Measurements from ENCODE around the gene TMEM151B. TPM values are rescaled to one million over a fixed set of nuclear protein-coding genes. Genes with fewer than 3 reads are reported as not detected.

Gene TMEM151B
- total and polyA plus RNA-seq, 5 donors: 0.26 to 1.1 (median 0.88) TPM; not detected in 2

Other genes with a start within 250 kb of the TMEM151B start
- gene MRPL14, start 143.0 kb upstream of the TMEM151B start, total RNA-seq: 10 to 100 TPM; 31.0 to 38.1 (median 36.6) TPM
- 44.7 TPM for gene MRPL14, start 143.0 kb upstream of the TMEM151B start, polyA plus RNA-seq
- 10 to 100 TPM; 41.4 to 44.8 (median 43.4) TPM for gene TMEM63B, start 142.9 kb upstream of the TMEM151B start, total RNA-seq
- 27.7 TPM for gene TMEM63B, start 142.9 kb upstream of the TMEM151B start, polyA plus RNA-seq
- under 1 TPM in 1 of 4 donors, not detected in 3; 0.38 TPM for gene CAPN11, start 111.6 kb upstream of the TMEM151B start, total RNA-seq
- 0.27 TPM for gene CAPN11, start 111.6 kb upstream of the TMEM151B start, polyA plus RNA-seq
- gene MYMX, start 53.5 kb upstream of the TMEM151B start, total RNA-seq: 1 to 10 TPM in 1 of 4 donors, under 1 TPM in 3; 0.54 to 2.3 (median 0.77) TPM
- gene MYMX, start 53.5 kb upstream of the TMEM151B start, polyA plus RNA-seq: 0.88 TPM
- gene SLC29A1, start 46.9 kb upstream of the TMEM151B start, total RNA-seq: 100 to 1,000 TPM; 129 to 177 (median 144) TPM
- gene SLC29A1, start 46.9 kb upstream of the TMEM151B start, polyA plus RNA-seq: 63.2 TPM
- gene HSP90AB1, start 23.3 kb upstream of the TMEM151B start, total RNA-seq: 100 to 1,000 TPM; 677 to 993 (median 871) TPM
- 586 TPM for gene HSP90AB1, start 23.3 kb upstream of the TMEM151B start, polyA plus RNA-seq
- 10 to 100 TPM; 21.0 to 25.2 (median 23.0) TPM for gene SLC35B2, start 12.9 kb upstream of the TMEM151B start, total RNA-seq
- 15.8 TPM for gene SLC35B2, start 12.9 kb upstream of the TMEM151B start, polyA plus RNA-seq
- 1 to 10 TPM; 3.7 to 5.5 (median 4.3) TPM for gene NFKBIE, start 4.9 kb upstream of the TMEM151B start, total RNA-seq
- gene NFKBIE, start 4.9 kb upstream of the TMEM151B start, polyA plus RNA-seq: 2.6 TPM
- 10 to 100 TPM in 2 of 4 donors, 1 to 10 TPM in 2; 6.8 to 12.2 (median 9.3) TPM for gene AARS2, start 42.9 kb downstream of the TMEM151B start, total RNA-seq
- gene AARS2, start 42.9 kb downstream of the TMEM151B start, polyA plus RNA-seq: 4.5 TPM
- not detected for gene SPATS1, start 72.2 kb downstream of the TMEM151B start, total RNA-seq
- gene SPATS1, start 72.2 kb downstream of the TMEM151B start, polyA plus RNA-seq: not detected
- 10 to 100 TPM; 18.1 to 20.2 (median 19.7) TPM for gene CDC5L, start 117.3 kb downstream of the TMEM151B start, total RNA-seq
- 9.9 TPM for gene CDC5L, start 117.3 kb downstream of the TMEM151B start, polyA plus RNA-seq